A204.1 (cell line): ENCODE measurements around the gene SNRPA1.
"Not testable (repeated sequence)": the region's sequence is repeated elsewhere in the genome, so short reads cannot be mapped to it uniquely, and the experiment has no call there.

Source experiments
- FAIRE-seq: peaks from 2 replicates; lab custom pipeline; 2012; peaks lifted over from hg19 to GRCh38; lab: Jason Lieb, UNC

Gene SNRPA1

GRCh38 chr15:101295607-101296161 is 636 bp upstream of the SNRPA1 start:
- FAIRE-seq: no peak

- no peak for FAIRE-seq
Observed at GRCh38 chr15:101293122-101293521, 1.9 kb downstream of the SNRPA1 start.

GRCh38 chr15:101288905-101289513 is 6.0 kb downstream of the SNRPA1 start:
- FAIRE-seq: peak; percentile 11

GRCh38 chr15:101287342-101287741 is 7.7 kb downstream of the SNRPA1 start:
- not testable (repeated sequence) for FAIRE-seq

- FAIRE-seq: peak; percentile 70
Observed at GRCh38 chr15:101286471-101287114, 8.5 kb downstream of the SNRPA1 start.

- no peak for FAIRE-seq
Observed at GRCh38 chr15:101283931-101284330, 11.1 kb downstream of the SNRPA1 start.

GRCh38 chr15:101280007-101280406 is 15.0 kb downstream of the SNRPA1 start:
- FAIRE-seq: no peak

GRCh38 chr15:101277943-101278564 is 17.0 kb downstream of the SNRPA1 start:
- no peak for FAIRE-seq

- FAIRE-seq: no peak
Observed at GRCh38 chr15:101277038-101277822, 17.8 kb downstream of the SNRPA1 start, which contains the start of gene SELENOS. SELENOS (minus strand) TSS chr15:101277485; CDS start chr15:101277417, 68 bp downstream.

- no peak for FAIRE-seq
Observed at GRCh38 chr15:101276501-101277037, 18.5 kb downstream of the SNRPA1 start.

GRCh38 chr15:101275018-101275417 is 20.0 kb downstream of the SNRPA1 start:
- no peak for FAIRE-seq

GRCh38 chr15:101273534-101273933 is 21.5 kb downstream of the SNRPA1 start:
- FAIRE-seq: no peak

GRCh38 chr15:101272584-101272983 is 22.5 kb downstream of the SNRPA1 start:
- FAIRE-seq: no peak

GRCh38 chr15:101269479-101270223 is 25.4 kb downstream of the SNRPA1 start:
- FAIRE-seq: no peak

GRCh38 chr15:101267320-101268104 is 27.5 kb downstream of the SNRPA1 start:
- no peak for FAIRE-seq

- FAIRE-seq: no peak
Observed at GRCh38 chr15:101266787-101267186, 28.3 kb downstream of the SNRPA1 start.

GRCh38 chr15:101266034-101266433 is 29.0 kb downstream of the SNRPA1 start:
- no peak for FAIRE-seq

- FAIRE-seq: no peak
Observed at GRCh38 chr15:101264911-101265641, 30.0 kb downstream of the SNRPA1 start.

GRCh38 chr15:101264011-101264410 is 31.0 kb downstream of the SNRPA1 start:
- no peak for FAIRE-seq

- no peak for FAIRE-seq
Observed at GRCh38 chr15:101262551-101262950, 32.5 kb downstream of the SNRPA1 start.
